ENCODE data around the gene COG3.
"Not testable (repeated sequence)": the region's sequence is repeated elsewhere in the genome, so short reads cannot be mapped to it uniquely, and the experiment has no call there.

COG3 gene

GRCh38 chr13:45422731-45423292 lies 41.9 kb upstream of the COG3 start:
- no peak overlapping the region for H3K4me3 ChIP-seq (ENCODE audit: low read depth, low read length)
- DNase-seq (ENCODE audit: low read depth, low spot score): no peak
- in situ Hi-C loops (cut with HindIII; ENCODE audit: low sequenced_read_pairs): no loop called here
- TF ChIP-seq CTCF (IDR thresholded peaks at IDR 0.05; ENCODE audit: low read depth, low read length): no peak

- H3K4me3 ChIP-seq (ENCODE audit: low read depth, low read length); in situ Hi-C loops (cut with HindIII; ENCODE audit: low sequenced_read_pairs); DNase-seq (ENCODE audit: low read depth, low spot score): not testable (repeated sequence)
Measured at GRCh38 chr13:45426056-45426841, 38.5 kb upstream of the COG3 start.

GRCh38 chr13:45432737-45433380 lies 31.9 kb upstream of the COG3 start:
- no peak overlapping the region for H3K4me3 ChIP-seq (ENCODE audit: low read depth, low read length)
- in situ Hi-C loops (cut with HindIII; ENCODE audit: low sequenced_read_pairs): no loop called here
- TF ChIP-seq CTCF (IDR thresholded peaks at IDR 0.05; ENCODE audit: low read depth, low read length): no peak
- no peak for DNase-seq (ENCODE audit: low read depth, low spot score)

- in situ Hi-C loops (cut with HindIII; ENCODE audit: low sequenced_read_pairs): no loop called here
- DNase-seq (ENCODE audit: low read depth, low spot score): no peak
- TF ChIP-seq CTCF (IDR thresholded peaks at IDR 0.05; ENCODE audit: low read depth, low read length): no peak
- no peak overlapping the region for H3K4me3 ChIP-seq (ENCODE audit: low read depth, low read length)
Measured at GRCh38 chr13:45433381-45433790, 31.4 kb upstream of the COG3 start.

- no peak overlapping the region for H3K4me3 ChIP-seq (ENCODE audit: low read depth, low read length)
- TF ChIP-seq CTCF (IDR thresholded peaks at IDR 0.05; ENCODE audit: low read depth, low read length): no peak
- no peak for DNase-seq (ENCODE audit: low read depth, low spot score)
- in situ Hi-C loops (cut with HindIII; ENCODE audit: low sequenced_read_pairs): no loop called here
Measured at GRCh38 chr13:45434556-45435371, 30.0 kb upstream of the COG3 start.

GRCh38 chr13:45436332-45436731 lies 28.4 kb upstream of the COG3 start:
- TF ChIP-seq CTCF (IDR thresholded peaks at IDR 0.05; ENCODE audit: low read depth, low read length): no peak
- H3K4me3 ChIP-seq (ENCODE audit: low read depth, low read length): no peak overlapping the region
- in situ Hi-C loops (cut with HindIII; ENCODE audit: low sequenced_read_pairs): no loop called here
- DNase-seq (ENCODE audit: low read depth, low spot score): no peak
